Natural killer cell (primary cell): ENCODE measurements around the gene PPFIBP2. TPM values are rescaled to one million over a fixed set of nuclear protein-coding genes. Genes with fewer than 3 reads are reported as not detected.

Source experiments
- ATAC-seq, 3 donors: fragments of 150-1000 bp in 2 of 3; fragments of 200-7000 bp in 1 of 3; cut with Tn5 transposase; 1 replicate in 1 of 3; 2 replicates in 2 of 3; pipeline ENCODE4 v1.10.0; 2021; ENCODE audit warnings: mild to moderate bottlenecking in 2 of 3, moderate library complexity in 2 of 3
- DNase-seq, 2 donors: peaks; one replicate each; pipeline versions ENCODE4 v3.0.0 to v3.0.0-alpha.2; 2013 to 2021; ENCODE audit warnings: mixed read lengths in 1 of 2
- H3K27ac ChIP-seq: one replicate; pipeline ENCODE4 v1.5.1; 2013; ENCODE audit warnings: mild to moderate bottlenecking, low read length
- H3K27me3 ChIP-seq: one replicate; pipeline ENCODE4 v1.6.1; 2013; ENCODE audit warnings: low read length; ENCODE audit not compliant: control insufficient read depth, insufficient read depth
- H3K36me3 ChIP-seq: one replicate; pipeline ENCODE4 v1.6.1; 2013; ENCODE audit warnings: low read length; ENCODE audit not compliant: control insufficient read depth, insufficient read depth
- H3K4me1 ChIP-seq: one replicate; pipeline ENCODE4 v1.6.1; 2013; ENCODE audit warnings: low read length; ENCODE audit not compliant: control insufficient read depth, insufficient read depth
- H3K4me3 ChIP-seq: one replicate; pipeline ENCODE4 v1.5.1; 2013; ENCODE audit warnings: low read length
- H3K9me3 ChIP-seq: one replicate; pipeline ENCODE4 v1.6.1; 2013; ENCODE audit warnings: low read length; ENCODE audit not compliant: control insufficient read depth, insufficient read depth
- H3K27ac Mint-ChIP-seq, 2 donors: one replicate each; pipeline ENCODE4 v1.8.0; 2022; ENCODE audit warnings: mild to moderate bottlenecking in 2 of 2, mixed read lengths in 2 of 2, moderate library complexity in 1 of 2
- H3K27me3 Mint-ChIP-seq, 2 donors: one replicate each; pipeline ENCODE4 v1.8.0; 2022; ENCODE audit warnings: low read depth in 2 of 2, mixed read lengths in 2 of 2
- H3K36me3 Mint-ChIP-seq: one replicate; pipeline ENCODE4 v1.8.0; 2022; ENCODE audit warnings: mixed read lengths
- H3K4me1 Mint-ChIP-seq, 2 donors: one replicate each; pipeline ENCODE4 v1.8.0; 2022; ENCODE audit warnings: mixed read lengths in 2 of 2
- H3K4me3 Mint-ChIP-seq: one replicate; pipeline ENCODE4 v1.8.0; 2022; ENCODE audit warnings: mild to moderate bottlenecking, moderate library complexity, mixed read lengths
- H3K9me3 Mint-ChIP-seq, 2 donors: one replicate each; pipeline ENCODE4 v1.8.0; 2022; ENCODE audit warnings: mixed read lengths in 2 of 2
- WGBS: methylation state at CpG from one replicate; pipeline ENCODE4 v1.1.7; 2013; ENCODE audit warnings: missing lambda C conversion rate; ENCODE audit not compliant: insufficient coverage; 5-methylcytosine and 5-hydroxymethylcytosine counted together
- intact Hi-C: fragments of 100-400 bp; cut with micrococcal nuclease; formaldehyde crosslinking; loops from one replicate; pipeline ENCODE4 v1.14.2; 2022
- total RNA-seq, 4 donors: library from RNA; stranded (reverse); fragments of 120-200 nt in 1 of 4; gene quantifications; one replicate each; pipeline versions ENCODE4 v1.2.3 to v1.2.4, GENCODE V29; 2013 to 2022
- TF ChIP-seq, protein P1 (sequence below): fragments of 200-600 bp; IDR thresholded peaks from one replicate; pipeline ENCODE4 v1.8.0; 2022; ENCODE audit warnings: antibody characterized with exemption

PPFIBP2 gene
- total RNA-seq, 3 donors from 2014 or later (not counting 1 experiment from before 2014, with no cell fraction given): 15.1 to 23.7 (median 23.1) TPM

DNA sequence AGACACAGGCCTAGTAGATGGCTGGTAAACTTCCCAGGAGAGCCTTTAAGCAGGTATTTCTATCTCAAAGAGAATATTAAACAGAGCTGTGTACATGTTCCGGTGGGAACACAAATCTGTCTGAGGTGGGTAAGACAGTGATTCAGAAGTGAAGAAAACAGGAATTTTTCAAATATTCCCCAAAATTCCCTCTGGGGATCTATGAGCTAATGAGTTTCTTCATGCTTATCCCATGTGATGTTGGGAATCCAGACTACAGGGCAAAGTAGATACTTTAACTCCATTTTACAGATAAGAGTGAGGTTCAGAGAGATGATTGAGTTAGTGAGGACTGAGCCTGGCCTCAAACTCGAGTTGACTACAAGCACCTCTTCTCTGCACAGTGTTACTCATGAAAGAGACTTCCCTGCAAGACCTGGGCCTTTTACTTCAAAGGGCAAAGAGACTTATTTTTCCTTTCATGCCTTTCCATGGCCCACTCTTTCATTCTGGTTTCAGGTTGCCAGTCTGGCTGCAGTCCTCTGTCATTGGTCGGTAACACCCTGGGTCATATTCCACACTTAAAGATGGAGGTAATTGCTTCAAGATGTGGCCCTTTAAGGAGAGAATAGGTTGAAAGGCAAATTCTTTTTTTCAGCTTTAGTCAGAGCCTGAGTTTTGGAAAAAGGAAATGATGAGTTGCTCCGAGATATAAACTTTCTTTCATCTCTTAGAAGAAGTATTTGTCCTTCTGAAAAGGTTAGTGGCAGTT is 89.4 kb downstream of the PPFIBP2 start:
- Mint-ChIP-seq H3K4me3 (no peak overlapping the region), H3K4me1 (no peaks in the 10 kb centered on the region), H3K36me3 (no peaks in the 10 kb centered on the region), H3K9me3 (no peaks in the 10 kb centered on the region), H3K27me3 (no peaks in the 10 kb centered on the region), H3K27ac (no peak overlapping the region)
- no peak overlapping the region for H3K4me3 ChIP-seq
- no peak for ATAC-seq
- H3K27me3 ChIP-seq: no peaks in the 10 kb centered on the region
- no peaks in the 10 kb centered on the region for H3K9me3 ChIP-seq
- TF ChIP-seq, protein P1, sequence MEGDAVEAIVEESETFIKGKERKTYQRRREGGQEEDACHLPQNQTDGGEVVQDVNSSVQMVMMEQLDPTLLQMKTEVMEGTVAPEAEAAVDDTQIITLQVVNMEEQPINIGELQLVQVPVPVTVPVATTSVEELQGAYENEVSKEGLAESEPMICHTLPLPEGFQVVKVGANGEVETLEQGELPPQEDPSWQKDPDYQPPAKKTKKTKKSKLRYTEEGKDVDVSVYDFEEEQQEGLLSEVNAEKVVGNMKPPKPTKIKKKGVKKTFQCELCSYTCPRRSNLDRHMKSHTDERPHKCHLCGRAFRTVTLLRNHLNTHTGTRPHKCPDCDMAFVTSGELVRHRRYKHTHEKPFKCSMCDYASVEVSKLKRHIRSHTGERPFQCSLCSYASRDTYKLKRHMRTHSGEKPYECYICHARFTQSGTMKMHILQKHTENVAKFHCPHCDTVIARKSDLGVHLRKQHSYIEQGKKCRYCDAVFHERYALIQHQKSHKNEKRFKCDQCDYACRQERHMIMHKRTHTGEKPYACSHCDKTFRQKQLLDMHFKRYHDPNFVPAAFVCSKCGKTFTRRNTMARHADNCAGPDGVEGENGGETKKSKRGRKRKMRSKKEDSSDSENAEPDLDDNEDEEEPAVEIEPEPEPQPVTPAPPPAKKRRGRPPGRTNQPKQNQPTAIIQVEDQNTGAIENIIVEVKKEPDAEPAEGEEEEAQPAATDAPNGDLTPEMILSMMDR: no peak
- intact Hi-C loops: no loop called here
- H3K27ac ChIP-seq: no peak overlapping the region
- no peaks in the 10 kb centered on the region for H3K36me3 ChIP-seq
- WGBS: 75% methylated on average over 2 of the region's 4 CpGs
- no peaks in the 10 kb centered on the region for H3K4me1 ChIP-seq
- no peak for DNase-seq

DNA sequence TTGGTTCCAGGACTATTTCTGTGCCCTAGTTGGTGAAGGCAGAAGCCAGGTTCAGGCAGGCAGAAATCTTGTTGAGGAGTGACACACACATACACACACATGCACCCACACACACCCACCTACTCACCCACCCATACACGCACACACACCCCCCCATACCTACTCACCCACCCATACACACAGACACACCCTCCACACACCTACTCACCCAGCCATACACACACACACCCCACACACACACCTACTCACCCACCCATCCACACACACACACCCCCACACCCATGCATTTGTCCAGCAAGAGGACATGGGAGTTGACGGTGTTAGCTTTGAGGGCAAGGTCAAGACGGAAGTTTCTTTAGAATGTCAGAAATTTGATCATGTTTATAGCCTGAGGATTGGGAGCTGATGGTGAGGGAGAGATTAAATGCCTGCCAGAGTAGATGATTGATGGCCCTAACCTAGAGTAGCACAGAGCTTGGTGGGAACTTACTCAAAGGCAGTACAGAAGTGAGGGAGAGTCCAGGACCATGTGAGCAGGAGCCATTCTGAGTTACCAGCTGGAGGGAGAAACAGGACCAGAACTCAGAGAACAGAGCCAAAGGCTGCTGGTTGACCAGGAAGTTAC is 90.6 kb downstream of the PPFIBP2 start:
- Histone ChIP-seq H3K27ac (no peak overlapping the region), H3K9me3 (no peaks in the 10 kb centered on the region), H3K4me1 (no peaks in the 10 kb centered on the region), H3K27me3 (no peaks in the 10 kb centered on the region), H3K36me3 (no peaks in the 10 kb centered on the region), H3K4me3 (no peak overlapping the region)
- no peaks in the 10 kb centered on the region for H3K4me1 Mint-ChIP-seq
- peak in 1 of 3 donors; percentile 32 for ATAC-seq
- TF ChIP-seq, protein P1: no peak
- no peaks in the 10 kb centered on the region for H3K36me3 Mint-ChIP-seq
- H3K27me3 Mint-ChIP-seq: no peaks in the 10 kb centered on the region
- WGBS: 88% methylated on average over 3 of the region's 3 CpGs
- intact Hi-C loops: no loop called here
- no peak overlapping the region for H3K4me3 Mint-ChIP-seq
- H3K27ac Mint-ChIP-seq: no peak overlapping the region
- DNase-seq: no peak
- H3K9me3 Mint-ChIP-seq: no peaks in the 10 kb centered on the region

DNA sequence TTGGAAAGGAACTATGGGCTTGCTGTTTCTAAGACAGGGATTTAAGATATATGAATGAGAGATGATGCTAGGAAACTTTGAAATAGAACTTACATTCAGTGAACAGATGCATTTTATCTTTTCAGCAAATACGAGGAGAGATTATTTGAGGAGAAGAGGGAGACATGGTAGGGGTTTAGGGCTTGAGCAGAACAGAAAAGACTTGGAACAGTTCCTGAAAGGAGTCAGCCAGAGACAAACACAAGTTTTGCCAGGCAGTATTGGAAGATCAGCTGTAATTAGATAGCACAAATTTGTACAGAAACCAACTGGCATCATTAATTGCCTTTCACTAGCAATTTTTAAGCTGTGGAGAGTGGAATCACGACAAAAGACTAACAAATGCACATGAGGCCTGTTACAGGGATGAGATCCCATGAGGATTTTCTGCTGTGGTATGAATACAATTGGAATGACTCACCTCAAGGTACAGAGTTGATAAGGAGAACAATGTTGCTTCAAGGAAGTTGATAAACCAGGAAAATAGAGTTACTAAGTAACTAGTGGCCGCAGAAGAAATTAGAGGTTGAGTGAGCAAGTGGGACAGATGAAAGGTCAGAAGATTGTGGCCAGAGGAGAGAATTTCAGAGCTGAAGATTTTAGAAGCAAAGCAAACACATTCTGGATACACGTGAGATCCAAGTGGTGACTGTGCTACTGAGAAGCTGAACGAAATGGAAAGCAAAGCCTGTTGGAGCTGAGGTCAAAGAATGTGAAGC is 91.6 kb downstream of the PPFIBP2 start:
- TF ChIP-seq, protein P1: no peak
- Histone ChIP-seq H3K36me3 (peaks cover 4% of the 10 kb centered on the region), H3K27me3 (no peaks in the 10 kb centered on the region), H3K4me1 (no peaks in the 10 kb centered on the region), H3K4me3 (no peak overlapping the region), H3K27ac (no peak overlapping the region), H3K9me3 (no peaks in the 10 kb centered on the region)
- no peaks in the 10 kb centered on the region for H3K36me3 Mint-ChIP-seq
- no peak overlapping the region for H3K4me3 Mint-ChIP-seq
- H3K4me1 Mint-ChIP-seq: no peaks in the 10 kb centered on the region
- intact Hi-C loops: no loop called here
- ATAC-seq (no peak), DNase-seq (no peak)
- H3K27ac Mint-ChIP-seq: no peak overlapping the region
- no peaks in the 10 kb centered on the region for H3K9me3 Mint-ChIP-seq
- no peaks in the 10 kb centered on the region for H3K27me3 Mint-ChIP-seq
- 81% methylated on average over 5 of the region's 5 CpGs for WGBS
